Mucosa of rectum (tissue), 2 donors: ENCODE results near the gene PCARE.

Source experiments
- H3K27ac ChIP-seq, 2 donors: one replicate each; pipeline ENCODE4 v1.7.0; 2013; ENCODE audit warnings: inconsistent platforms in 2 of 2, low read depth in 2 of 2, low read length in 2 of 2
- H3K27me3 ChIP-seq, 2 donors: one replicate each; pipeline ENCODE4 v1.7.0; 2013; ENCODE audit warnings: low read length in 2 of 2; ENCODE audit not compliant: control insufficient read depth in 2 of 2, insufficient read depth in 2 of 2
- H3K36me3 ChIP-seq, 2 donors: one replicate each; pipeline ENCODE4 v1.7.0; 2013; ENCODE audit warnings: low read length in 2 of 2; ENCODE audit not compliant: control insufficient read depth in 2 of 2, insufficient read depth in 2 of 2
- H3K4me1 ChIP-seq, 2 donors: one replicate each; pipeline ENCODE4 v1.7.0; 2013; ENCODE audit warnings: low read length in 2 of 2, mild to moderate bottlenecking in 1 of 2; ENCODE audit not compliant: control insufficient read depth in 2 of 2, insufficient read depth in 2 of 2
- H3K4me3 ChIP-seq, 2 donors: one replicate each; pipeline ENCODE4 v1.7.0; 2013; ENCODE audit warnings: low read length in 2 of 2
- H3K9ac ChIP-seq, 2 donors: one replicate each; pipeline ENCODE4 v1.7.0; 2013; ENCODE audit warnings: low read length in 2 of 2, low read depth in 1 of 2, mild to moderate bottlenecking in 1 of 2
- H3K9me3 ChIP-seq, 2 donors: one replicate each; pipeline ENCODE4 v1.7.0; 2013; ENCODE audit warnings: low read length in 2 of 2; ENCODE audit not compliant: control insufficient read depth in 2 of 2
- donor health status: healthy.
- donor health status: Normal muscosa, but diverticular disease.

The PCARE gene

DNA sequence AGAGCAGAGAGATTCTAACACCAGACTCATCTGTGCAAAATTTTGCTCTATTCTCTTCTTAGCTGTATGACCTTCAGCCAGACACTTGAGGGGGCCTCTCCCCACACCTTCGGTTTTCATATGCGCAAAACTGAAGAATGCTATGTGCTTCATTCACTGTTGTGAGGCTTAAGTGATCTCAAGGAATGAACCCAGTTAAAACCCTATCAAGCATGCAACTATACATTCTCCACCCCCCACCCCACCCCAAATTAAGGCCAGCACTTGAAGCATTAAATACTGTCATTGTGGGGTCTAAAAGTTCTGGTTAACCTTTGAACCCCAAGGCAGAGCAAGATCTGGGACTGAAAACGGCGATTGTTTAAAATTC lies 10.0 kb downstream of the PCARE start:
- Histone ChIP-seq H3K4me1 (peaks cover 2 to 3% of the 10 kb centered on the region in 2 donors), H3K27me3 (no peaks in the 10 kb centered on the region), H3K4me3 (no peak overlapping the region), H3K36me3 (no peaks in the 10 kb centered on the region), H3K9me3 (no peaks in the 10 kb centered on the region), H3K9ac (no peak overlapping the region), H3K27ac (peak overlapping the region; percentile 41 to 65)

DNA sequence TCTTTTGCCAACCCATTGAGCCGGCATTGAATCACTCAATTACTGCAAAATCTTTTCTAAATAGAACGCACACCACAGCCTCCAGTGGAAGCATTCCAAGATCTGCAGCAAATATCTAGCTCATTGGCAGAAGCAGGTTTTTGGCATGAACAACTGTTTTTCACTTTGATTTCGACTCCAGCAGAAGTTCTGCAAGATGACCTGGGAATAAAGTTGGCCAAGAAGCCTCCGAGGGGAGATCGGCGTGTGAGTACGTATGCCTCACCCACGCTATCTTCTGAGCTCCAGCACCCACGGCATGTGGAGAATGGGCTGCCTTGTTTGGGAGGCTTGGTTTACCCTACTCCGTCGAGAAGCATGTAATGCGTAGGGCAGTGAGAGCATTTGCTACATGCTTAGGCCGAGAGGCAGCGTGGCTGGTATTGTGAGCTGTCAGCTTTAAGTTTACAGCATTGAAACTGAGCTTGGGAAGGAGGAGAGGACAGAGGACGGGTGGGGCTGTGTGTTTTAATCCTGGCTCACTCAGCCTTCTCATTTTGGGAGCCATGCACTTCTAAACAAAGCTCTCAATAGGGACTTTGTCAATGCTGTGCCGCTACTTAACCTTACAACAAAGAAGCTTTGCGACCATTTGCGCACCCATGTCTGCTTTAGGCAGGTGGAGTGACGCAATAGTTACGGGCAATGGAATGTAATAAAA lies 10.5 kb downstream of the PCARE start:
- H3K27me3 ChIP-seq, result no peaks in the 10 kb centered on the region
- no peaks in the 10 kb centered on the region for H3K9me3 ChIP-seq
- peak overlapping the region in 1 of 2 donors; percentile 8 for H3K4me3 ChIP-seq
- H3K36me3 ChIP-seq, result no peaks in the 10 kb centered on the region
- H3K27ac ChIP-seq, result no peak overlapping the region
- H3K4me1 ChIP-seq, result peaks cover 2 to 3% of the 10 kb centered on the region in 2 donors
- H3K9ac ChIP-seq, result no peak overlapping the region

DNA sequence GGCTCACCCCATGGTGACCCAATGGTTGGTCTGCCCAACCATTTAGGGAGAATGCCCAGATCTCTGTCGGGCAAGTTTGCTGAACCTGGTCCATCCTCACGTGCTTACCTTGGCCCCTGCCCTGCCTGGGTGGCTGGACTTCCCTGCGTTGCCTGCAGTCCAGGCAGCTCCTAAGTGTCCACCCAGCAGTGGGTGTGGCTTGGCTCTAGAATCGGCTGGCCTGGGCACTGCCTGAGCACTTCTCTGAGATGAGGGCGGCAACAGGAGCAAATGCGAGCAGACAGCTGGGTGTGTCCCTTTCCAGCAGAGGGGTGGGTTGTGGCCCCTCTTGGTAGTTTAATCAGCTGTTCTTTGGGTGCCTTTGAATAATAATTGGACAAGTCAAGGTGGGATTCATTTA lies 11.3 kb downstream of the PCARE start:
- Histone ChIP-seq H3K4me1 (peaks cover 2 to 3% of the 10 kb centered on the region in 2 donors), H3K9me3 (no peaks in the 10 kb centered on the region), H3K27me3 (no peaks in the 10 kb centered on the region), H3K4me3 (no peak overlapping the region), H3K27ac (no peak overlapping the region), H3K9ac (no peak overlapping the region), H3K36me3 (no peaks in the 10 kb centered on the region)

DNA sequence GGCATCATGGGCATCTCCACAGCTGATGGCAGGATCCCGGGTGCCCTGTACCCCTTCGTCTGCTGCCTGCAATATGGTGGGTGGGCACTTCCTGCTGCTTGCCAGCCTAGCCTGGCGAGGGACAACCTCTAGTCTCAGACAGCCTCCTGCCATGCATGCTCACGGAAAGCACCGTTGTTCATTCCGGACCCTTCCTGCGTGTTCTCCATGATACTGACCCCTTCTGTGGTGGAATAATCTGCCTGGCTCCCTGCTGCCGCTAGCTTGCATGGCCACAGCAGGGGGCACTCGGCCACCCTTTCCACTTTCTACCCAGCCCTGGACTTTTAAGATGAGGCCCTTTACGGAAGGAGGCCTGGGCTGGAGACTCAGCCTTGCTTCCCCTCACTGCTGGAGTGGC lies 12.0 kb downstream of the PCARE start:
- H3K4me1 ChIP-seq, result peaks cover 2 to 3% of the 10 kb centered on the region in 2 donors
- no peaks in the 10 kb centered on the region for H3K36me3 ChIP-seq
- H3K4me3 ChIP-seq, result no peak overlapping the region
- H3K27ac ChIP-seq, result no peak overlapping the region
- no peak overlapping the region for H3K9ac ChIP-seq
- no peaks in the 10 kb centered on the region for H3K9me3 ChIP-seq
- no peaks in the 10 kb centered on the region for H3K27me3 ChIP-seq

DNA sequence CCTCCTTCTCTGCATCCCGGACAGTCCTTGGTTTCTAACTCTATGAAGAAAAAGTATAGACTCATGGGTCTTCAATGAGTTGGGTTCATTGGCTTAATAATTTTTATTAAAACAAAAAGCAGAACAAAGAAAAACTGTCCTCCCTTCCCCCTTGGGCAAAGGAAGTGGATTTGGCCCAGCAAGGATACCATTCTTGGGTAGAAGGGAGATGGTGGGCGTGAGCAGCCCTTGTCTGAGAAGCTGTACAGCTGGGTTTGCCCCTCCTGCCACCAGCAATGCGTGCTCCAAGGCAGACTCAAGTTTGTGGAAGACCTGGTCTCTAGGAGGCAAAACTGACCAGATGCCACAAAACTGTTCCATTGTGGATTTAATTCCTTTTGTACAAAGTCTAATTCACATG lies 12.7 kb downstream of the PCARE start:
- H3K4me1 ChIP-seq, result peaks cover 2 to 3% of the 10 kb centered on the region in 2 donors
- no peak overlapping the region for H3K27ac ChIP-seq
- H3K9ac ChIP-seq, result no peak overlapping the region
- no peaks in the 10 kb centered on the region for H3K36me3 ChIP-seq
- H3K4me3 ChIP-seq, result no peak overlapping the region
- H3K27me3 ChIP-seq, result no peaks in the 10 kb centered on the region
- no peaks in the 10 kb centered on the region for H3K9me3 ChIP-seq

DNA sequence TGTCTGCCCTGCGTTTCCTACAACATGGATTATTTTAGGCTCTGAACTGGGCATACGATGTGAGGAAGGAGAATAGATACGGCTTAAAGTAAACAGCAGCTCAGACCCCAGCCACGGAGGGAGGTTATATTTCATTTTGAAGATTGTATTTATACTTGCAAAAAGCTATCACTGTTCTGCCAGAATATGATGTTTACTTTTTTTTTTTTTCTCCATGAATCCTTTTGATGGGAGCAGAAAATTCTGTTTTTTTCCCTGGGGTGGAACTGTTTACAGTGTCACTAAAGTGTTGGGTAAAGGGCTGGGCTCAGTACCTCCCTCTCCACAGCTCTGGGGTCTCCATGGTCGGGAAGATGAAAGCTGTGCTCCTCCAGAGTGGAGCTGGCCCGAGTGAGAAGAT lies 13.1 kb downstream of the PCARE start:
- Histone ChIP-seq H3K4me3 (no peak overlapping the region), H3K27me3 (no peaks in the 10 kb centered on the region), H3K27ac (no peak overlapping the region), H3K9me3 (no peaks in the 10 kb centered on the region), H3K4me1 (peaks cover 2 to 3% of the 10 kb centered on the region in 2 donors), H3K9ac (no peak overlapping the region), H3K36me3 (no peaks in the 10 kb centered on the region)

DNA sequence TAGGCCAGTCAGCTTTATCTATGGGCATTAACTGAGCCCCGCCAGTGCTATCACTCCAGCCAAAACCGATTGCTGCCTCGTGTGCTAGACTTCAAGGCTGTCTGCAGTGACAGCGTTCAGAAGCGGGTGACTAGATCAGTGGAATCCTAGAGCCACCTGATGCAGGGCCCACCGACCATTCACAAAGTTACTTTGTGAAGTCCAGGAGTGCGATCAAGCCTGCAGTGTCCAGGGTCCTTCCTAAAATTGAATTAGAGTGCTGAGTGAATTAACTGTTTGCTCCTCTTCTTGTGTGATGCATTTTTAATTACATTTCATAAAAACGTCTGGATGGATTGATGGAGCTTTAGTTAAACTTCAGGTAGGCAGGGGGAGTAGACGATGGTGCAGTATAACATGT lies 13.9 kb downstream of the PCARE start:
- Histone ChIP-seq H3K4me1 (peaks cover 0 to 3% of the 10 kb centered on the region in 2 donors), H3K9me3 (no peaks in the 10 kb centered on the region), H3K9ac (no peak overlapping the region), H3K27ac (no peak overlapping the region), H3K27me3 (no peaks in the 10 kb centered on the region), H3K4me3 (no peak overlapping the region), H3K36me3 (no peaks in the 10 kb centered on the region)

DNA sequence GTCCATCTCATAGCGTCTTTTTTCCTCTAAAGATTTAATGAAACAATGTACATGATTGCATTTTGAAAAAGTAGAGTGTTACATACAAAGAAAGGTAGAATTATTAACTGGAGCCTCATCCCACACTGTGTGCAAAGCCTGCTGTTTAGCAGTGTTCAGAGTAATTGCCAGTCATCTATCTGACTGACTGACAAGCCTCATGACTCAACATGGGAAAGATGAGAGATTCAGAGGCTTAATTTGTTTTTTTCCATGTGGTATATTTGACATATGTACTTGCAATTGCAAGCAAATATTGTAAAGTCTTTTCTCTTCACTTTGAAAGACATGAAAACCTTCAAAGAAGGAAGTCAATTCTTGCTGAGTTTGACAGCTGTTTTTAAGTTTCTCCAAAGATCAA lies 14.7 kb downstream of the PCARE start:
- Histone ChIP-seq H3K27ac (no peak overlapping the region), H3K36me3 (no peaks in the 10 kb centered on the region), H3K4me1 (peaks cover 0 to 3% of the 10 kb centered on the region in 2 donors), H3K9me3 (no peaks in the 10 kb centered on the region), H3K27me3 (no peaks in the 10 kb centered on the region), H3K9ac (no peak overlapping the region), H3K4me3 (no peak overlapping the region)

DNA sequence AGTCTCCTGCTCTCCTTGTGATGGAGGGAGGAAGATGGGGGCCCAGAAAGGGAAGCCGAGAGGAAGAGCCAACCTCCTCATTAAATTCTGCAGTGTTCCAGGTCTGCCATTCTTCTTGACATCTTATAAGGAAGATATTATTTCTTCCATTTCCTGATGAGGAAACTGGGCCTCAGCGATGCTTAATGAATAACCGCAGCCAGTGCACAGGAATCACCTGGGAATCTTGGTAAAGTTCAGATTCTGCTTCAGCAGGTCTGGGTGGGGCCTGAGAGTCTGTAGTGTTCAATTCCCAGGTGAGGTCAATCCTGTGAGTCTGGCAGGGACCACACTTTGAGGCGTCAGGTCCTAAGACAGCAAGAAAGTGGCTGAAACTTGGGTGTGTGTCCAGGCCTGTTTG lies 17.3 kb downstream of the PCARE start:
- Histone ChIP-seq H3K9ac (no peak overlapping the region), H3K4me3 (no peak overlapping the region), H3K4me1 (no peaks in the 10 kb centered on the region), H3K27ac (no peak overlapping the region), H3K27me3 (no peaks in the 10 kb centered on the region), H3K9me3 (no peaks in the 10 kb centered on the region), H3K36me3 (no peaks in the 10 kb centered on the region)

DNA sequence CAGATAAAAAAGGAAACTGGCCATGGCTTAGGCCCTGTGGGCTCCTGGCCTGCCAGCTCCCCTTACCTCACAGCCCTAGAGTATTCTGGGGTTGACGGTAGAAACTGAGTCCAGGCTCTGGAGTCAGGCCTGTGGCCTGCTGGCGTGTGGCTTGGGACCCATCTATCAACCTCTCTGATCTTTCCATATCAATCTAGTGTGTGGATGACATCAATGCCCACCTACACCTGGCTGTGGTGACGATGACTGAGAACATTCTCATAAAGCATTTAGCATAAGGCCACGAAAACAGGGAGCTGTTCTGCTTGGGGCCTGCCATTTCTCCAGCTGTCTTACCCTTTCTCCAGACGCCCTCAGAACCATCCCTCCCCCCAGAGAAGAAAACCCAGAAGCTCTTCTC lies 17.9 kb downstream of the PCARE start:
- H3K9ac ChIP-seq, result no peak overlapping the region
- H3K4me3 ChIP-seq, result no peak overlapping the region
- H3K36me3 ChIP-seq, result no peaks in the 10 kb centered on the region
- H3K27ac ChIP-seq, result no peak overlapping the region
- H3K27me3 ChIP-seq, result no peaks in the 10 kb centered on the region
- no peaks in the 10 kb centered on the region for H3K4me1 ChIP-seq
- H3K9me3 ChIP-seq, result no peaks in the 10 kb centered on the region

DNA sequence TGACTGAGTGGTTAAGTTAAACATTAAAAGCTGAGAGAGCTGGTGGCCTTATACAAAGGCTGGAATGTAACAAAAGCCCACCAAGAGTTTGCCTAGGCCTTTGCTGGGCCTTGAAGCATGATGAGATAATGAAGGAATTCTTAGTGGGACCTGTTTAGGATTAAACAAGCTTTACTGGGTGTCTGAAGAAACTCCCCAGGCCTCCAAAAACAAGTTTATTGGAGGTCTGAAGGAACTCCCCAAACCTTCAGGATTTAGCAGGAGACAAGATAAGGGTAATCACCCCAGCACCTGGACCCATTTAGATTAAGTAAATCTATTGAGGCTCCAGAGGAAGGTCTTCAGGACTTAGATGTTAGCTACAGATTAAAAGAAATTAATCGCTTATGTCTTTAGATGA lies 18.7 kb downstream of the PCARE start:
- Histone ChIP-seq H3K27ac (no peak overlapping the region), H3K4me3 (no peak overlapping the region), H3K9me3 (no peaks in the 10 kb centered on the region), H3K4me1 (no peaks in the 10 kb centered on the region), H3K27me3 (no peaks in the 10 kb centered on the region), H3K9ac (no peak overlapping the region), H3K36me3 (no peaks in the 10 kb centered on the region)
